Ammon's horn (tissue), 1 donor: ENCODE measurements around the gene MED13L.
A peak's percentile ranks its signal among the peaks of the same experiment; 100 is the strongest.
"Not testable (repeated sequence)": the region's sequence is repeated elsewhere in the genome, so short reads cannot be mapped to it uniquely, and the experiment has no call there.

ENCODE experiments used
- DNase-seq: peaks from one replicate; pipeline ENCODE4 v3.0.0-alpha.2; 2016; ENCODE audit warnings: low spot score

MED13L gene

GRCh38 chr12:116012757-116013156 lies 264.7 kb downstream of the MED13L start:
- no peak for DNase-seq

GRCh38 chr12:116011217-116011616 lies 266.3 kb downstream of the MED13L start:
- DNase-seq, result no peak

- no peak for DNase-seq
Observed at GRCh38 chr12:116010467-116010866, 267.0 kb downstream of the MED13L start.

GRCh38 chr12:116009805-116010204 lies 267.7 kb downstream of the MED13L start:
- DNase-seq, result no peak

GRCh38 chr12:116006141-116006540 lies 271.4 kb downstream of the MED13L start:
- DNase-seq, result no peak

GRCh38 chr12:116002890-116003536 lies 274.5 kb downstream of the MED13L start:
- no peak for DNase-seq

GRCh38 chr12:116000252-116000651 lies 277.2 kb downstream of the MED13L start:
- DNase-seq, result no peak

GRCh38 chr12:115999582-115999981 lies 277.9 kb downstream of the MED13L start:
- no peak for DNase-seq

- no peak for DNase-seq
Observed at GRCh38 chr12:115998794-115999478, 278.6 kb downstream of the MED13L start.

GRCh38 chr12:115998119-115998633 lies 279.3 kb downstream of the MED13L start:
- DNase-seq, result peak; percentile 12

- no peak for DNase-seq
Observed at GRCh38 chr12:115993737-115994136, 283.8 kb downstream of the MED13L start.

- DNase-seq, result no peak
Observed at GRCh38 chr12:115990241-115990640, 287.3 kb downstream of the MED13L start.

- DNase-seq, result no peak
Observed at GRCh38 chr12:115988625-115989563, 288.6 kb downstream of the MED13L start.

- DNase-seq, result no peak
Observed at GRCh38 chr12:115988212-115988611, 289.3 kb downstream of the MED13L start.

- DNase-seq, result no peak
Observed at GRCh38 chr12:115984616-115985015, 292.9 kb downstream of the MED13L start.

GRCh38 chr12:115983226-115983798 lies 294.2 kb downstream of the MED13L start:
- peak; percentile 13 for DNase-seq

- no peak for DNase-seq
Observed at GRCh38 chr12:115980339-115980738, 297.2 kb downstream of the MED13L start.

- DNase-seq, result no peak
Observed at GRCh38 chr12:115979851-115980250, 297.6 kb downstream of the MED13L start.

- no peak for DNase-seq
Observed at GRCh38 chr12:115979351-115979750, 298.1 kb downstream of the MED13L start.

- not testable (repeated sequence) for DNase-seq
Observed at GRCh38 chr12:115976829-115977228, 300.7 kb downstream of the MED13L start.

- no peak for DNase-seq
Observed at GRCh38 chr12:115975411-115975810, 302.1 kb downstream of the MED13L start.
